ENCODE measurements around the gene TXNRD3. TPM values are rescaled to one million over a fixed set of nuclear protein-coding genes. Genes with fewer than 3 reads are reported as not detected.

TXNRD3 gene
- total and polyA plus RNA-seq, 2 of the 4 experiments (the other 2 are of a cell fraction) = 3.9 to 8.4 TPM

GRCh38 chr3:126672741-126673140 is 17.8 kb upstream of the TXNRD3 start:
- no peak overlapping the region for H2AFZ ChIP-seq (replicated peaks; ENCODE audit: low read length, poor library complexity)
- H2AK5ac ChIP-seq (ENCODE audit: low read depth, low read length) = no peak overlapping the region
- H3K14ac ChIP-seq (replicated peaks; ENCODE audit: low read depth, low read length) = no peak overlapping the region
- no peak overlapping the region for H3K4me2 ChIP-seq (ENCODE audit: low read depth, low read length)
- H2BK5ac ChIP-seq (ENCODE audit: low read depth, low read length, poor library complexity, severe bottlenecking) = no peak overlapping the region
- H2BK120ac ChIP-seq (ENCODE audit: low read depth, low read length) = no peak overlapping the region
- dilution Hi-C loops (cut with HindIII; ENCODE audit: low sequenced_read_pairs, unreplicated experiment) = no loop called here
- H3K56ac ChIP-seq (ENCODE audit: extremely low read depth, insufficient read depth, low read length) = no peak overlapping the region
- intact Hi-C loops (cut with micrococcal nuclease) = no loop called here
- no peak overlapping the region for H3K27ac ChIP-seq (ENCODE audit: insufficient read depth, low read length)
- no peak overlapping the region for H4K8ac ChIP-seq (ENCODE audit: low read depth in 2 of 2, low read length in 2 of 2)
- H2AK9ac ChIP-seq (replicated peaks; ENCODE audit: low read depth, low read length, poor library complexity) = no peak overlapping the region
- no peaks in the 10 kb centered on the region for H3K9me1 ChIP-seq (ENCODE audit: insufficient read depth, low read length)
- H2BK20ac ChIP-seq (ENCODE audit: low read depth, low read length) = no peak overlapping the region
- no peak overlapping the region for H3K4ac ChIP-seq (ENCODE audit: low read depth, low read length)
- H4K5ac ChIP-seq (ENCODE audit: low read depth, low read length) = no peak overlapping the region
- BruUV-seq (replicated peaks) = no TSS peak
- peaks cover 19% of the 10 kb centered on the region for H3K27me3 ChIP-seq (ENCODE audit: control insufficient read depth, insufficient read depth, low read length)
- in situ Hi-C loops (cut with MboI; ENCODE audit: low sequenced_read_pairs) = loop anchor here (10.0 kb wide), 1 partner anchor 872 kb away; no protein-coding TSS in a partner anchor
- no peak overlapping the region for H2BK15ac ChIP-seq (ENCODE audit: low read depth, low read length)
- H3K4me3 ChIP-seq (ENCODE audit: insufficient read depth, low read depth, low read length) = no peak overlapping the region
- no peak overlapping the region for H4K91ac ChIP-seq (ENCODE audit: insufficient read depth, low read depth, low read length)
- H3K18ac ChIP-seq (ENCODE audit: low read depth, low read length) = no peak overlapping the region
- H4K20me1 ChIP-seq (ENCODE audit: insufficient read depth, low read length) = no peaks in the 10 kb centered on the region
- no peak overlapping the region for H3K23ac ChIP-seq (ENCODE audit: low read depth, low read length)
- ChIA-PET CTCF (no interaction called here), POLR2A (ENCODE audit: unreplicated experiment) (no interaction called here)
- no peaks in the 10 kb centered on the region for H3K79me1 ChIP-seq (ENCODE audit: low read depth in 1 of 2, low read length in 2 of 2)
- no peak for TF ChIP-seq RFX5 (IDR thresholded peaks at IDR 0.05; ENCODE audit: low read depth, low read length)
- TF ChIP-seq MAZ (IDR thresholded peaks at IDR 0.05; ENCODE audit: borderline replicate concordance, low read depth, low read length) = no peak
- no peak for TF ChIP-seq CEBPB (IDR thresholded peaks at IDR 0.05; ENCODE audit: low read depth, low read length)
- TF ChIP-seq ELK1 (IDR thresholded peaks at IDR 0.05; ENCODE audit: borderline replicate concordance, low read depth, low read length) = no peak
- TF ChIP-seq MAFK (IDR thresholded peaks at IDR 0.05; ENCODE audit: low read depth, low read length) = no peak
- TF ChIP-seq SMC3 (IDR thresholded peaks at IDR 0.05; ENCODE audit: low read depth, low read length) = no peak
- TF ChIP-seq MXI1 (IDR thresholded peaks at IDR 0.05; ENCODE audit: borderline replicate concordance, low read depth, low read length) = no peak
- no peak for TF ChIP-seq POLR2A (IDR thresholded peaks at IDR 0.05; ENCODE audit: low read depth, low read length)
- TF ChIP-seq, protein P1, sequence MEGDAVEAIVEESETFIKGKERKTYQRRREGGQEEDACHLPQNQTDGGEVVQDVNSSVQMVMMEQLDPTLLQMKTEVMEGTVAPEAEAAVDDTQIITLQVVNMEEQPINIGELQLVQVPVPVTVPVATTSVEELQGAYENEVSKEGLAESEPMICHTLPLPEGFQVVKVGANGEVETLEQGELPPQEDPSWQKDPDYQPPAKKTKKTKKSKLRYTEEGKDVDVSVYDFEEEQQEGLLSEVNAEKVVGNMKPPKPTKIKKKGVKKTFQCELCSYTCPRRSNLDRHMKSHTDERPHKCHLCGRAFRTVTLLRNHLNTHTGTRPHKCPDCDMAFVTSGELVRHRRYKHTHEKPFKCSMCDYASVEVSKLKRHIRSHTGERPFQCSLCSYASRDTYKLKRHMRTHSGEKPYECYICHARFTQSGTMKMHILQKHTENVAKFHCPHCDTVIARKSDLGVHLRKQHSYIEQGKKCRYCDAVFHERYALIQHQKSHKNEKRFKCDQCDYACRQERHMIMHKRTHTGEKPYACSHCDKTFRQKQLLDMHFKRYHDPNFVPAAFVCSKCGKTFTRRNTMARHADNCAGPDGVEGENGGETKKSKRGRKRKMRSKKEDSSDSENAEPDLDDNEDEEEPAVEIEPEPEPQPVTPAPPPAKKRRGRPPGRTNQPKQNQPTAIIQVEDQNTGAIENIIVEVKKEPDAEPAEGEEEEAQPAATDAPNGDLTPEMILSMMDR (conservative IDR thresholded peaks at IDR 0.05; ENCODE audit: low read depth, low read length) = no peak
- TF ChIP-seq FOS (IDR thresholded peaks at IDR 0.05; ENCODE audit: low read depth, low read length) = no peak
- TF ChIP-seq NFE2L2 (IDR thresholded peaks at IDR 0.05; ENCODE audit: low read depth, low read length) = no peak
- no peak for TF ChIP-seq BHLHE40 (IDR thresholded peaks at IDR 0.05; ENCODE audit: low read depth, low read length)
- TF ChIP-seq, protein P2, sequence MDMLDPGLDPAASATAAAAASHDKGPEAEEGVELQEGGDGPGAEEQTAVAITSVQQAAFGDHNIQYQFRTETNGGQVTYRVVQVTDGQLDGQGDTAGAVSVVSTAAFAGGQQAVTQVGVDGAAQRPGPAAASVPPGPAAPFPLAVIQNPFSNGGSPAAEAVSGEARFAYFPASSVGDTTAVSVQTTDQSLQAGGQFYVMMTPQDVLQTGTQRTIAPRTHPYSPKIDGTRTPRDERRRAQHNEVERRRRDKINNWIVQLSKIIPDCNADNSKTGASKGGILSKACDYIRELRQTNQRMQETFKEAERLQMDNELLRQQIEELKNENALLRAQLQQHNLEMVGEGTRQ (IDR thresholded peaks at IDR 0.05; ENCODE audit: low read depth, low read length) = no peak
- no peak for TF ChIP-seq CHD1 (IDR thresholded peaks at IDR 0.05; ENCODE audit: low read depth, low read length)
- TF ChIP-seq RCOR1 (IDR thresholded peaks at IDR 0.05; ENCODE audit: insufficient replicate concordance, low read length) = no peak
- no peak for TF ChIP-seq RAD21 (IDR thresholded peaks at IDR 0.05; ENCODE audit: low read length)
- DNase-seq (no peak), ATAC-seq (ENCODE audit: low read depth) (no peak)
- H3K9ac ChIP-seq (ENCODE audit: low read depth, low read length) = no peak overlapping the region
- no peaks in the 10 kb centered on the region for H3K4me1 ChIP-seq (ENCODE audit: control insufficient read depth, insufficient read depth, low read length)
- 77% methylated on average over 4 of the region's 6 CpGs; no CpG with 5 or more reads in 1 of the 2 experiments for WGBS, 2 experiments (ENCODE audit: extremely low coverage in 2 of 2, insufficient read length in 1 of 2)
- no peaks in the 10 kb centered on the region for H3K36me3 ChIP-seq (ENCODE audit: control insufficient read depth, insufficient read depth, low read length)
- H3K9me3 ChIP-seq (ENCODE audit: control insufficient read depth, insufficient read depth, low read length) = peaks cover 7% of the 10 kb centered on the region
